ENCODE results near the gene MRPL27. TPM values are rescaled to one million over a fixed set of nuclear protein-coding genes. Genes with fewer than 3 reads are reported as not detected.

Gene MRPL27
- total RNA-seq, 2 experiments from 2014 or later: 54.6 to 55.8 TPM

GRCh38 chr17:50379351-50380132, 6.6 kb upstream of the MRPL27 start:
- TF ChIP-seq, protein P1, sequence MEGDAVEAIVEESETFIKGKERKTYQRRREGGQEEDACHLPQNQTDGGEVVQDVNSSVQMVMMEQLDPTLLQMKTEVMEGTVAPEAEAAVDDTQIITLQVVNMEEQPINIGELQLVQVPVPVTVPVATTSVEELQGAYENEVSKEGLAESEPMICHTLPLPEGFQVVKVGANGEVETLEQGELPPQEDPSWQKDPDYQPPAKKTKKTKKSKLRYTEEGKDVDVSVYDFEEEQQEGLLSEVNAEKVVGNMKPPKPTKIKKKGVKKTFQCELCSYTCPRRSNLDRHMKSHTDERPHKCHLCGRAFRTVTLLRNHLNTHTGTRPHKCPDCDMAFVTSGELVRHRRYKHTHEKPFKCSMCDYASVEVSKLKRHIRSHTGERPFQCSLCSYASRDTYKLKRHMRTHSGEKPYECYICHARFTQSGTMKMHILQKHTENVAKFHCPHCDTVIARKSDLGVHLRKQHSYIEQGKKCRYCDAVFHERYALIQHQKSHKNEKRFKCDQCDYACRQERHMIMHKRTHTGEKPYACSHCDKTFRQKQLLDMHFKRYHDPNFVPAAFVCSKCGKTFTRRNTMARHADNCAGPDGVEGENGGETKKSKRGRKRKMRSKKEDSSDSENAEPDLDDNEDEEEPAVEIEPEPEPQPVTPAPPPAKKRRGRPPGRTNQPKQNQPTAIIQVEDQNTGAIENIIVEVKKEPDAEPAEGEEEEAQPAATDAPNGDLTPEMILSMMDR (IDR thresholded peaks at IDR 0.05): no peak
- ChIA-PET POLR2A (interaction anchor here (0.7 to 2.1 kb wide), 4 partner anchors 11 to 18 kb away, joined by 3 to 9 read pairs (median 6); partner anchors contain the start of gene LRRC59), CTCF (interaction anchor here (1.0 to 1.7 kb wide), 3 partner anchors 16 to 19 kb away, joined by 3 to 9 read pairs (median 3); no protein-coding TSS in a partner anchor)
- Mint-ChIP-seq H3K4me1 (ENCODE audit: low read depth) (no peaks in the 10 kb centered on the region), H3K27me3 (no peaks in the 10 kb centered on the region), H3K36me3 (ENCODE audit: low read depth) (peaks cover 54% of the 10 kb centered on the region), H3K27ac (no peak overlapping the region), H3K4me3 (no peak overlapping the region), H3K9me3 (no peaks in the 10 kb centered on the region)
- ATAC-seq (no peak), DNase-seq (no peak)
- intact Hi-C loops (cut with micrococcal nuclease): no loop called here

DNA sequence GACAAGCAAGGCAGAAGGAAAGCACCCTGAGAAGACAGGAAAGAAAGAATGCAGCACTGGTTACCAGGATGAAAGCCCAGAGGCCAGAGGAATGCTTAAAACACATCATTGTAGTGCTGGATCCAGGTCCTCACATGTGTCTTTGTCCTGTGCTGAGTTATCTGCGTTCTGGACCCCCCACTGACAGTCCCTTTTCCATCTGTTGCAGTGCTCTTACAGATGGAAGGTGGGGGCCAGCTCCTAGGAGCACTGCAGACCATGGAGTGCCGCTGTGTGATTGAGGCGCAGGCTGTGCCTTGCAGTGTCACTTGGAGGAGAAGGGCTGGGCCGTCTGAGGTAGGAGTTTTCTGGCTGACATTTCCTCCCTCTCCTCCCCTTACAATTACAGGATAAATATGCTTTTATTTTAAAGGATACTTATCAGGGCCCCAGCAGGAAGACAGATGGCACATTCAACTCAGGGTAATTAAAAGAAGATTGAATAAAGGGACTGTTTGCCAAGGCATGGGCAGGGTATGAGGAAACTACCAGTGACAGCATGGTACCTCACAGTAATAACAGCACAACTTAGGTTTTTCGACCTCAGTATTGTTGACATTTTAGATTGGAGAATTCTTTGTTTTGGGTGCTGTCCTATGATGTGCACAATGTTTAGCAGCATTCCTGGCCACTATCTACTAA, 3.0 kb upstream of the MRPL27 start:
- peaks cover 55% of the 10 kb centered on the region for H3K36me3 Mint-ChIP-seq (ENCODE audit: low read depth)
- H3K27ac Mint-ChIP-seq: no peak overlapping the region
- H3K27me3 Mint-ChIP-seq: no peaks in the 10 kb centered on the region
- POLR2A ChIA-PET: interaction anchor here (1.5 to 6.0 kb wide), 3 partner anchors 13 to 22 kb away, joined by 3 to 50 read pairs (median 6); partner anchors contain the start of gene LRRC59
- no peak for DNase-seq
- no peak overlapping the region for H3K4me3 Mint-ChIP-seq
- H3K4me1 Mint-ChIP-seq (ENCODE audit: low read depth): peaks cover 18% of the 10 kb centered on the region
- no peaks in the 10 kb centered on the region for H3K9me3 Mint-ChIP-seq
- CTCF ChIA-PET: interaction anchor here (1.3 to 6.3 kb wide), 2 partner anchors 14 to 22 kb away, joined by 4 to 46 read pairs; no protein-coding TSS in a partner anchor
- TF ChIP-seq, protein P1 (IDR thresholded peaks at IDR 0.05): no peak
- intact Hi-C loops (cut with micrococcal nuclease): no loop called here
- no peak for ATAC-seq

DNA sequence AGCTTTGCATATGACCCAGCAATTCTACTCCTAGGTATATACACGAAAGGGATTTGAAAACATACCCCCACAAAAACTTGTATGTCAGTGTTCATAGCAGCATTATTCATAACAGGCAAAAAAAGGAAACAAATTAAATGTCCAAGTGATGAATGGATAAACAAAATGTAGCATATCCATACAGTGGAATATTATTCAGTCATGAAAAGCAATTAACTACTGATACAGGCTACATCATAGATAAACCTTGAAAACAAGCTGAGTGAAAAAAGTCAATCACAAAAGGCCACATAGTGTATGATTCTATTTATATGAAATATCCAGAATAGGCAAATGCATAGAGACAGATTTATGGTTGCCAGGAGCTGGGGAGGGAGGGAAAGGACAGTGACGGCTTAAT, 721 bp upstream of the MRPL27 start:
- no peaks in the 10 kb centered on the region for H3K27me3 Mint-ChIP-seq
- ATAC-seq: no peak
- peaks cover 21% of the 10 kb centered on the region for H3K4me1 Mint-ChIP-seq (ENCODE audit: low read depth)
- DNase-seq: no peak
- H3K36me3 Mint-ChIP-seq (ENCODE audit: low read depth): peaks cover 50% of the 10 kb centered on the region
- ChIA-PET CTCF (interaction anchor here (1.1 to 6.3 kb wide), 4 partner anchors 12 to 279 kb away, joined by 3 to 46 read pairs (median 18); partner anchors contain the start of gene LRRC59), POLR2A (interaction anchor here (0.8 to 6.0 kb wide), 10 partner anchors 10 to 186 kb away, joined by 4 to 50 read pairs (median 6); partner anchors contain the start of genes ACSF2, LRRC59 and XYLT2)
- TF ChIP-seq, protein P1 (IDR thresholded peaks at IDR 0.05): no peak
- H3K27ac Mint-ChIP-seq: peak overlapping the region; percentile 98
- no peaks in the 10 kb centered on the region for H3K9me3 Mint-ChIP-seq
- intact Hi-C loops (cut with micrococcal nuclease): no loop called here
- H3K4me3 Mint-ChIP-seq: peak overlapping the region; percentile 94

GRCh38 chr17:50372222-50372757, 694 bp downstream of the MRPL27 start:
- ChIA-PET POLR2A (interaction anchor here (1.0 to 6.0 kb wide), 11 partner anchors 9 to 188 kb away, joined by 3 to 50 read pairs (median 7); partner anchors contain the start of genes LRRC59 and XYLT2), CTCF (interaction anchor here (3.2 to 6.3 kb wide), 2 partner anchors 10 to 25 kb away, joined by 33 to 46 read pairs; partner anchors contain the start of gene LRRC59)
- intact Hi-C loops (cut with micrococcal nuclease): no loop called here
- no peaks in the 10 kb centered on the region for H3K27me3 Mint-ChIP-seq
- ATAC-seq: no peak
- peaks cover 21% of the 10 kb centered on the region for H3K4me1 Mint-ChIP-seq (ENCODE audit: low read depth)
- peaks cover 57% of the 10 kb centered on the region for H3K36me3 Mint-ChIP-seq (ENCODE audit: low read depth)
- no peaks in the 10 kb centered on the region for H3K9me3 Mint-ChIP-seq
- TF ChIP-seq, protein P1 (IDR thresholded peaks at IDR 0.05): no peak
- peak overlapping the region; percentile 98 for H3K27ac Mint-ChIP-seq
- H3K4me3 Mint-ChIP-seq: peak overlapping the region; percentile 94
- DNase-seq: no peak
